Activated CD8-positive, alpha-beta memory T cell treated with anti-CD3 and anti-CD28 coated beads, Interleukin-2, amount 50 U/mL, for 48 hours (primary cell): ENCODE measurements around the gene IL27RA.
"Not testable (repeated sequence)": the region's sequence is repeated elsewhere in the genome, so short reads cannot be mapped to it uniquely, and the experiment has no call there.

ENCODE experiments used
- DNase-seq: peaks from one replicate; pipeline ENCODE4 v3.0.0-alpha.2; 2020

Gene IL27RA

DNA sequence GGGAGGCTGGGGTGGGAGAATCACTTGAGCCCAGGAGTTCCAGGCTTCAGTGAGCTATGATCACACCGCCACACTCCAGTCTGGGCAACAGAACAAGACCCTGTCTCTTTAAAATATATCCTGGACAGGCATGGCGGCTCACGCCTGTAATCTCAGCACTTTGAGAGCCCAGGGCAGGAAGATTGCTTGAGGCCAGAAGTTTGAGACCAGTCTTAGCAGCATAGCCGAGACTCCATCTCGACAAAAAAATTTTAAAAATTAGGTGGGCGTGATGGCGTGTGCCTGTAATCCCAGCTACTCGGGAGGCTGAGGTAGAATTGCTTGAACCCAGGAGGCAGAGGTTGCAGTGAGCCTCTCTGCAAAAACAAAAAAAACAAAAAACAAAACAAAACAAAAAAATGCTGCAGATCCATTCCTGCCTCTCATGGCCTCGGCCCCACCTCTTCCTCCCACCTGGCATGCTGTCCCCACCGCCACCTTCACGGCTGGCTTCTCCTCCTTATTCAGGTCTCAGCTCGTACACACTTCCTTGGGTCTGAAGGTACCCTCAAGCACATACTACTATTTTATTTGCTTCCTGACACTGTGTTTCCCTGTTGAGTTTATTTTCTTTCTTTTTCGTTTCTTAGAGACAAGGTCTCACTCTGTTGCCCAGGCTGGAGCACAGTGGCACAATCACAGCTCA is 30.7 kb upstream of the IL27RA start:
- no peak for DNase-seq

DNA sequence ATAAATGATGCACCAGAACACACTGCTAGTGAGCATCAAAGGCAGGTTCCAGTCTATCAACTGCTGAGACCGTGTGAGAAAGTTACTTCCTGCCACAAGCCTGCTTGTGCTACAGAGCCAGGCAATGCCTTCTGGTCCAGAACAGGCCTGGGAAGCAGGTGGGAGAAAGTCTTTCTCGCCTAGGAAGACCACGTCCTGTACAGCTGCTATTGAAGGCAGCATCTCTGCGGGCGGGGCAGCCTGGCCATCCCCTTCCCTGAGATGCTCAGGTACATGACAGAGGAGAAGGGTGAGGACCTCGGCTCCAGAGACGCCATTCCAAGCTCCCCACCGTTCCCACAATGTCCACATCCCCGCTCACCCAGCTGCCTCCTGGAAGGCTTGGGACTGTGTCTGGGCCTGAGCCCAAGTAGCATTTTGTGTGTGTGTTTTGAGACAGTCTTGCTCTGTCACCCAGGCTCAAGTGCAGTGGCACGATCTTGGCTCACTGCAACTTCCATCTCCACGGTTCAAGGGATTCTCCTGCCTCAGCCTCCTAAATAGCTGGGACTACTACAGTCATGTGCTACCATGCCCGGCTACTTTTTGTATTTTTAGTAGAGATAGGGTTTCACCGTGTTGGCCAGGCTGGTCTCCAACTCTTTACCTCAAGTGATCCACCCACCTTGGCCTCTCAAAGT is 28.9 kb upstream of the IL27RA start:
- no peak for DNase-seq

DNA sequence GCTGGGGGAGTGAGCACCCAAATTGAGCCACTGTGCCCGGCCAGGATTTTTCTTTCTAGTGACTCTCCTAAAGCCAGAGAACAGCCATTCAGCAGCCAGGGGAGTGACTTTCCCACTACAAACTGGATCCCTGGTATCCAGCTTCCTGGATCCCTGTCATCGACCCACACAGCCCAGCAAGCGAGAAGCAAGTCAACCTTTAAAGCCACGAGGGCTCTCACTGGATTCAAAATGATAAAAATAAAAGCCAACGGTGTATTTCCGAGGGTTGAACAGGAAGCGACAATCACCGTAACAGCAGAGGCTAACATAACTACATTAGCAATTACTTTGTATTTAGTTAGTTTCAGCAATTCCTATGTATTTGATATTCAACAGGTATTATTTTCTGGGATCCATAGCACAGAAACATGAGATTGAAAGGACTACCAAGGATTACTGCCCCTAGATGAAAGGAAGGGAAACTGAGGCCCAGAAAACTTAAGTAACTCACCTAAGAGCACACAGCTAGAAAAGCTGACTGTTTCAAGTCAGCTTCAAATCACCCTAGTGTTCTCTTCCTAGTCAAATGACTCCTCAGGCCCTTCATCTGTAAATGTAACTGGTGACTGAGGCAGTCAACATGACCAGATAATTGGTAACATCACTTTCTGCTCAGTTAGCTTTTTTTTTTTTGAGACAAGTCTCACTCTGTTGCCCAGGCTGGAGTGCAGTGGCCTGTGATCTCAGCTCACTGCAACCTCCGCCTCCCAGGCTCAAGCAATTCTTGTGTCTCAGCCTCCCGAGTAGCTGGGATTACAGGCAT is 28.1 kb upstream of the IL27RA start:
- no peak for DNase-seq

DNA sequence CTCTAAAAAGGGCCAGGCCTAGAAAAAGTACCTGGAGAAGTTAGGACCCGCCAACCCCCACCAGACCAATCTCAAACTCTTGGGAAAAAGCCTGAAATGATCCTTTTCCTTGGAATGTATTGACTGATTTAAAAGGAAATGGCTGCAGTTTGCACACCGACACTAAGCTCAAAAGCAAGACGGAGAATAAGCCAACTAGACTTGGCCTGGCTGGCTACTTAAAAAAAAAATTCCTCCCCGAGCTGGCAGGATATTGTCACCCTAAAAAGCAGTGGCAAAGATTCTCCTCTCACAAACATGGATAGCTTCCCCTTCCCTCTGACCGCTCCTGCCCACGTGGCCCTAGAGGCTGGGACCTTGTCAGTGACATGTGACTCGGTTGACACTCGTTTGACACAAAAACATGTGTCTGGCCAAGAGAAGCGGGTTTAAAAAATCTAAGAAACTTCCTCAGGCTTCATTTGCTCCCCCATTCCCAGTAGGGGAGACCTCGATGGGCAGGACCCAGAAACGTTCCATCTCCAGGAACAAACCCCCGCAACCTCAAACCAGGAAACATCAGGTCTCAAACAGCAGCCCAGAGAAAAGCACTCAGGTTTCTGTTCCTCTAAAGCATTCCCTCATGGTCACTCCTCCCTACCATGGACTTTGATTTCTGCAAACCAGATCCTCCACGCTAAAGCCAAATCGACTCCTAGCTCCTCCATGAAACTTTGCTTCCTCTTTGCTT is 26.8 kb upstream of the IL27RA start:
- no peak for DNase-seq

DNA sequence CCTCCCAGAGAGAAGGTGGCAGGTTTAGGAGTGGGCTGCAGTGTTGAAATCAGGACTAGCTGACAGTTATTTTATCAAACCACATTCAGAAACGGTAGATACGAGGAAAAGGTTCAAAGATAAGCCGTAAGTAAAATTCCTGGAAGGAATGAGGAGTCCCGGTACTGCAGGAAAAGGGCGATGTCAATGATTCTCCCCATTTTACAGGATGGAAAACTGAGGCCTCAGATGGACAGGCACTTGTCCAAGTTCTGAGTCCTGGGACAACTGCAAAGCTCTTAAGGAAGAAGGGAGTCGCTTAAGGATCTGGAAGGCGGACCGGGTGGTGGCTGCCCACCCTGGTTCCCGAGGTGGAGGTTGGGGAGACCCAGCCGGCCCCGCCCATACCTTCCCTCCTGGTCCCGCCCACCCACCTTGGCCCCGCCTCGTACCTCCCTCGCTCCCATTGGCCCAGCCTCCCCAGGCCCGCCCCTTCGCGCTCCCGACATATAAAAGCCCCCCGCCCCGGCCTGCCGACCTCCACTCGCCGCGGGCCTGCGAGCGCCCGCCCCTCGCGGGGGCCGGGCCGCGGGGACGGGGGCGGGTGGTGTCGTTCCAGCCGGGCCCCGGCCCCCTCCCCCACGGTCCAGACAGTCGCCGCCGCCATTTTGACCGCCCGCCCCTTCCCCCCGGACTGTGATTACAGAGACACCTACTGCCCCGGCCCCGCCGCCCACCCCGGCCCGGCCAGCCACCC is 26.0 kb upstream of the IL27RA start:
- DNase-seq, result peak; percentile 97

DNA sequence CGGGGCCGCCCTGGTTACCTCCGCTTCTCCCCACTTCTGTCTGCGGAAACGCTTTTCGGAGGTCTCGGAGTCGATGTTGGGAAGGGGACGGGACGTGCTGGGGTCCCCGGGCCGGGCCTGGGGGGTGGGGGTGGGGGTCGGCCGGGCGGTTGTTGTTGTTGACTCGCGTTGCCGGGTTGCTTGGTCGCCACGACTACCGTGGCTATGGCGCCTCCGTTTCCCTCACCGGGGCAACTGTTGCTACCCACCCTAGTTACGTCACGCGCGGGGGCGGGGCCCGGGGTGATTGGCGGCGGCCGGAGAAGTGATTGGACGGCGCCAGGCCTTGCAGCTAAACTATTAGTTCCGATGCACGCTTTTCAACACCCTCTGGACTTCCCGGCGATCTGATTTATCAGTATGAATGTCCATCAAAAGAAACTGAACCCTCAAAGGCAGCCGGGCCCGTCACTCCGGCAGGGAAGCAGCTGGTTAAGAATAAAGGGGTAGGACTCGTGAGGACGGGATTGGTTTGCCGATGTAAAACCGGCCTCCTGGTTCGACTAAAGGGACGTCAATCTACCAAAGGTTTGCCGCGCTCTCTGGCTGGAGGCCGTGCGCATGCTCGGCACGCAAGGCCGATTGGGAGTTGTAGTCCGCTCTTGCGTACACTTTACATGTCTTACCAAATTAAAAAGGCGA is 25.3 kb upstream of the IL27RA start, which contains the start of gene RFX1:
Gene RFX1 (minus strand): TSS at position 236 of the 681 bp plus-strand sequence. CDS start 12,477 bp downstream, outside the sequence.
- DNase-seq, result peak; percentile 100

DNA sequence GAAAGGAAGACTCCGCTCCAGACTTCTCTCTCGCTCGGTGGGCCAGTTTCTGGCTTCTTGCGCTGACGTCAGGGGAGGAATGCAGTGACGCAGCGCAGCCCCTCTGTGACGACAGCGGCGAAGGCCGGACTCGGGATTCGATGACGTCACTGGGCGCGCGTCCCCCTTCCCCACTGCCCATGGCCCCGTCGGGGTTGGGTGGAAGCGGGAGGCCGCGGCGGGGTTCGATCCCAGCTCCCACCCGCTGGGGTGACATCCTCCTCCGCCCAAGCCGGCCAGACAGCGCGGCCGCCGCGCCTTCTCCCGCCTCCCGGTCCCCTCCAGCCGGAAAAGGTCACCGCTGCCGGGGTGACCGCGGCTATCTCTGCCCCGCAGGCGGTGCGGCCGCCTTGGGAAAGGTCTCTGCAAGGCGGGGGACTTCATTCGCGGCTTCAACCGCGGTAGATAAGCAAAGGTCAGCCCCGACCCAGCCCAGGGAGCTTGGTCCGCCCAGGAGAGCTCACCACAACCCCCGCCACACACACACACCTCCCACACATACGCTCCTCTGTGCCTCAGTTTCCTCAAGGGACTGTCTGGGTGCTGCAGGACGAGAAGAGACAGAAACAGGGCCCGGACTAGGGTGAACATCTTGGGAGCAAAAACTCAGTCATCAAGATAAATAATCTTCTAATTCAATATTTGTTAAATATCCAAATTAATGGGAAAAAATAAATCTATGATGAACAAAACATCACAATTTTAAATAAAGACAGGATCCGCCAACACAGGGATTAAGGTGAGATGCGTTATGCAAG is 24.6 kb upstream of the IL27RA start:
- DNase-seq, result no peak

DNA sequence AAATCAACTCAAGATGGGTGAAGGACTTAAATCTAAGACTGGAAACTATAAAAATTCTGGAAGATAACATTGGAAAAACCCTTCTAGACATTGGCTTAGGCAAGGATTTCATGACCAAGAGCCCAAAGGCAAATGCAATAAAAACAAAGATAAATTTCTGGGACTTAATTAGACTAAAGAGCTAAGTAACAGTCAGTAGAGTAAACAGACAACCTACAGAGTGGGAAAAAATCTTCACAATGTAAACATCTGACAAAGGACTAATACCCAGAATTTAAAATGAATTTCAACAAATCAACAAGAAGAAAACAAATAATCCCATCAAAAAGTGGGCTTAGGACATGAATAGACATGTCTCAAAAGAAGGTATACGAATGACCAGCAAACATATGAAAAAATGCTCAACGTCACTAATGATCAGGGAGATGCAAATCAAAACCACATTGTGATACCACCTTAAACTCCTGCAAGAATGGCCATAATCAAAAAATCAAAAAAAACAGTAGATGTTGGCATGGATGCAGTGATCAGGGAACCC is 19.1 kb upstream of the IL27RA start:
- DNase-seq, result no peak

DNA sequence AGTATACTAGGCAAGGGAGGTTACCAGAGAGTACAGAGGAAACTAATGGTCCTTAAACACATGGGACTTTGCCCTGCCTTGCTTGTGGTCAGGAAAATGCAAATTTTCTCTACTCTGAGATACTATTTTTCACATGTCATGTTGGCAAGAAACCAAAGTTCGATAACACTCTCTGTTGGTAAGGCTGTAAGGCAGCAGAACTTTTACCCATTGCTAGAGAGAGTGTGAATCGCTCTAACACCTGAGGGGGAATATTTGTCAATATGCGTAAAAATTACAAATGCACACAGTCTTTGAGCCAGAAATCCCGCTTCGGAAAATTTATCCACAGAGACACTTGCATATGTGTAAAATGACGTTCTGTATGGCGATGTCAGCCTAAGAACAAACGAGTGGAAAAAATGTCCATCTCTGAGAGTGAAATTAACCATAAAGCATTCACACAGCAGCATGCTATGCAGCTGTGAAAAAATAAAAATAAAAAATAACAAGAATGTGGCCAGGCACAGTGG is 16.0 kb upstream of the IL27RA start:
- no peak for DNase-seq

DNA sequence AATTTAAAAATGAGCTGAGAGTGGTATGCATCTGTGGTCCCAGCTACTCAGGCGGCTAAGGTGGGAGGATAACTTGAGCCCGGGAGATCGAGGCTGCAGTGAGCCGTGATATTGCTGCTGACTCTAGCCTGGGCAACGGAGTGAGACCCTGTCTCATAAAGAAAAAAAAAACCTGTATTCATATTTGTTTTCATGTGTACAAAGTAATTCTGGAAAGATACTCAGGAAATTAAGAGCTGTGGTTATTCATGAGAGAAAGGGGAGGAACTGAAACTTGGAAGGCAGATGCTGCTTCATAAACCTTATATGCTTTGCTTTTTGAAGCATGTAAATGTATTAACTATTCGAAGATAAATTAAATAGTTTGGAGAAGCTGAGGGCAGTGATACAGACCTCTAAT is 12.5 kb upstream of the IL27RA start:
- DNase-seq, result no peak

DNA sequence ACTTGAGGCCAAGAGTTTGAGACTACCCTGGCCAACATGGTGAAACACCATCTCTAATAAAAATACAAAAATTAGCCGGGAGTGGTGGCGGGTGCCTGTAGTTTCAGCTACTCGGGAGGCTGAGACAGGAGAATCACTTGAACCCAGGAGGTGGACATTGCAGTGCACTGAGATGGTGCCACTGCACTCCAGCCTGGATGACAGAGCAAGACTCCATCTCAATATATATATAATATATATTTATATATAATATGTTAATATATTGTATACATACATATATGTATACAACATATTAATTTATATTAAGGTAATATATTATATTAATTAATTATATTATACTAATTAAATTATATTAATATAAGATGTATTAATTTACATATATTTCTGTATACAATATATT is 11.8 kb upstream of the IL27RA start:
- DNase-seq, result not testable (repeated sequence)

DNA sequence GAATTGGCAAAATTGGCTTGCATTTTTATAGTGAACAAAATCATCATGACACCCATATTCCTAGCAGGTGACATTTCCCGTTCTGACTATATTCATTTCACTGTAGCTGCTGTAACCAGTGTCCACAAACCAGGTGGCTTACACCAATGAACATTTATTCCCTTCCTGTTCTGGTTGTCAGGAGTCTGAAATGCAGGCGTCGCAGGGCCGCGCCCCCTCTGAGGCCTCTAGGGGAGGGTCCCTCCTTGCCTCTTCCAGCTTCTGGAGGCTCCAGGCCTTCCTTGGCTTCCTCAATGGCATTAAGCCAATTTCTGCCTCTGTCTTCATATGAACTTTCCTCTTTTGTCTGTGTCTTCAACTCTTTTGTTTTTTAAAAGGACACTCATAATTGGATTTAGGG is 10.1 kb upstream of the IL27RA start:
- DNase-seq, result no peak

DNA sequence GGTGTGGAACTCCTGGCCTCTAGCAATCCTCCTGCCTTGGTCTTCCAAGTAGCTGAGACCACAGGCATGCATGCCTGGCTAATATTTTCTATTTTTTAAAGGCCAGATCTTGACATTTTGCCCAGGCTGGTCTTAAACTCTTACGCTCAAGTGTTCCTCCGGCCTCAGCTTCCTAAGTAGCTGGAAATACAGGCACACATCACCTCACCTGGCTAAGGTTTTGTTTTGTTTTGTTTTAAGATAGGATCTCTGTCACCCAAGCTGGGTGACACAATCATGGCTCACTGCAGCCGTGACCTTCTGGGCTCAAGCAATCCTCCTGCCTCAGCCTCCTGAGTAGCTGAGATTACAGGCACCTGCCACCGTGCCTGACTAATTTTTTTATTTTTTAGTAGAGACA is 9.1 kb upstream of the IL27RA start:
- no peak for DNase-seq

DNA sequence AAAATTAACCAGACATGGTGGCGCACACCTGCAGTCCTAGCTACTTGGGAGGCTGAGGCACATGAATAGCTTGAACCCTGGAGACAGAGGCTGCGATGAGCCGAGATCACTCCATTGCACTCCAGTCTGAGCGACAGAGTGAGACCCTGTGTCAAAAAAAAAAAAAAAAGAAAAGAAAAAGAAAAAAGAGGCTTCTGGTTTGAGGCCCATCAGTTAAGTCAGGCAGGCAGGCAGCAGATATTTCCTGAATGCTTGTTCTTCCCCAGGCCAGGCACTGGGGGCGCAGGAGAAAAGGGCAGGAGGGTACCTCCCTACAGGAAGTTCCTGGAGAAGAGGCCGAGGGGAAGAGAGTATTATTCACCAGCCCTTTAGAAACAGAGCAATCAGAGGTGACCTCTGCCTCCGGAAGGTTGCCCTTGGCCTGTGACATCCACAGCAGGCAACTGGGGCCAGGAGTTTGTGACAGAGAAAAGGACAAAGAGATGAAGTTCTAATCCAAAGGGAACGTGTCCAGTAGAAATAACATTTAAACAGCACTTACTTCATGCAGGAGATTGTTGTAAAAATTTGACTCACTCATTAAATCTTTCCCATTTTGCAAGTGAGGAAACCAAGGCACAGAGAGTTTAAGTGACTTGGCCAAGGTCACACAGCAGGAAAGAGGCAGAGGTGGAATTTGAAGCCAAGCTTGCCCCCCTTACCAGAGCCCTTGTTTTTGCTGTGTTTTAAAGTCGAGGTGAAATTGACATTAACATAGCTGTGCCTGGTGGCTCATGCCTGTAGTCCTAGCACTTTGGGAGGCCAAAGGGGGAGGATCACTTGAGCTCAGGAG is 7.9 kb upstream of the IL27RA start:
- no peak for DNase-seq

DNA sequence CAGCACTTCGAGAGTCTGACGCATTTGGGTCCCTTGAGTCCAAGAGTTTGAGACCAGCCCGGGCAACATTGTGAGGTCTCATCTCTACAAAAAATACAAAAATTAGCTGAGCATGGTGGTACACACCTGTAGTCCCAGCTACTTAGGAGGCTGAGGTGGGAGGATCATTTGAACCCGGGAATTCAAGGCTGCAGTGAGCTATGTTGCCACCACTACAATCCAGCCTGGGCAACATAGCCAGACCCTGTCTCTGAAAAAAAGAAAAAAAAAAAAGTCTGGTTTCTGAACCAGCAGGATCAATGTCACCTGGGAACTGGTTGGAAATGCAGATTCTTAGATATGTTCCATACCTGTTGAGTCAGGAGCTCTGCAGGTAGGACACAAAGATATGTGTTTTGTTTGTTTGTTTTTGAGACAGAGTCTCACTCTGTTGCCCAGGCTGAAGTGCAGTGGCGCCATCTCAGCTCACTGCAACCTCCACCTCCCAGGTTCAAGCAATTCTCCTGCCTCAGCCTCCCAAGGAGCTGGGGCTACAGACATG is 4.8 kb upstream of the IL27RA start:
- DNase-seq, result not testable (repeated sequence)

DNA sequence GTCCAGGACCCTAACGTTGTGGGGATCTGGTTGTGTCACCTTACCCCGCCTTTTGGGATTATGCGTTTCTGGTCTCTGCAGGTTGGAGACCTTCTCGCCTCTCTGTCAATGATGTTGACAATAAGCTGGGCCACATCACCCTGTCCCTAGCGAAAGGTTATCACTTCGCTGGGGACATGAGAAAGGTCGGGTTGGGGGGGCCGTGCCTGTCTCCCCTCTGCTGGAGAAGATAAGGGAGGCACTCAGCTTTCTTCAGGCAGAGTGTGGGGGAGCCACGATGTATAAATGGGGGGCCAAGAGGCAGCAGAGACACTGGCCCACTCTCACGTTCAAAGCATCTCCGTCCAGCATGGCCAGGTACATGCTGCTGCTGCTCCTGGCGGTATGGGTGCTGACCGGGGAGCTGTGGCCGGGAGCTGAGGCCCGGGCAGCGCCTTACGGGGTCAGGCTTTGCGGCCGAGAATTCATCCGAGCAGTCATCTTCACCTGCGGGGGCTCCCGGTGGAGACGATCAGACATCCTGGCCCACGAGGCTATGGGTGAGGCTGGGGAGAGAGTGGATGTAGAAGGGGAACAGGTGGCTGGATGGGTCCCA is 3.6 kb upstream of the IL27RA start, which contains the start of gene RLN3:
Gene RLN3 (plus strand): TSS at position 293 of the 595 bp plus-strand sequence. CDS start 57 bp downstream, at position 350.
- DNase-seq, result no peak

DNA sequence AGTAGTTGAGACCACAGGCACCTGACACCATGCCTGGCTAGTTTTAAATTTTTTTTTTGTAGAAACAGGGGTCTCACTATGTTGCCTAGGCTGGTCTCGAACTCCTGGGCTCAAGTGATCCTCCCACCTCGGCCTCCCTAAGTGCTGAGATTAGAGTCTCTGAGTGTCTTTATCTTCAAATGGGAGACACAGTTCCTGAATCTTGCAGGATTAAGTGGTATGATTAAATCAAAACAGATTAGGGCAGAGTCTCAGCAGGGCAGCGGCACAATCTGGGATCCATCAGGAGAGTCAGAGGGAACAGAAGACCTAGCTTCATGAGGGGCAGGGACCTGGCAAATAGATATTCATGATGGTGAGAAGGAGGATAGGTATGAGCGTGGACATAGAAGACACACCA is 2.7 kb upstream of the IL27RA start:
- DNase-seq, result no peak

DNA sequence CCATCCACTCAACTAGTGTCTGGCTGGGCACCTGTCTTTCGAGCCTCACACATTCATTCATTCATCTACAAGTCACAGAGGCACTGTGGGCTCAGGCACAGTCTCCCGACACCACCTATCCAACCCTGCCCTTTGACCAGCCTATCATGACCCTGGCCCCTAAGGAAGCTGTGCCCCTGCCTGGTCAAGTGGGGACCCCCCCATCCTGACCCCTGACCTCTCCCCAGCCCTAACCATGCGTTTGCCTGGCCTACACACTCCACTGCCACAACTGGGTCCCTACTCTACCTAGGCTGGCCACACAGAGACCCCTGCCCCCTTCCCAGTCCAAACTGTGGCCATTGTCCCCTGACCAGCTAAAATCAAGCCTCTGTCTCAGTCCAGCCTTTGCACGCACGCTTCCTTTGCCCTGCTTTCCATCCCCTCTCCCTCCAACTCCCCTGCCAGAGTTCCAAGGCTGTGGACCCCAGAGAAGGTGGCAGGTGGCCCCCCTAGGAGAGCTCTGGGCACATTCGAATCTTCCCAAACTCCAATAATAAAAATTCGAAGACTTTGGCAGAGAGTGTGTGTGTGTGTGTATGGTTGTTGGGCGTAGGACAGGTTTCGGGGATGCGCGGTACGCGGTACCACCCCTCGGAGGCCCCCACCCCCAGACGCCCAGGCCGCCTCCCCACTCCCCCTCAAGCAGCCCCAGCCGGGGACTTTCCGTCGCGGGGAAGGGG is 404 bp upstream of the IL27RA start:
- no peak for DNase-seq
